OCI-LY1 (cell line): ENCODE results near the gene COL23A1.

Source experiments
- H2AFZ ChIP-seq: fragments of 200-600 bp; sonication (generic), shearing (Covaris generic); 2 replicates; pipeline ENCODE4 v1.6.0; 2014; ENCODE audit warnings: antibody characterized with exemption, mild to moderate bottlenecking, low read length
- H3F3A ChIP-seq: fragments of 200-600 bp; sonication (generic), shearing (Covaris generic); 2 replicates; pipeline ENCODE4 v1.6.0; 2014; ENCODE audit warnings: mild to moderate bottlenecking, antibody characterized with exemption, low read length, moderate library complexity; ENCODE audit not compliant: insufficient read depth
- H3K27ac ChIP-seq: fragments of 200-600 bp; sonication (generic); 2 replicates; pipeline ENCODE4 v1.5.1; 2014; ENCODE audit warnings: low read length, mixed run types, mild to moderate bottlenecking, low read depth; ENCODE audit not compliant: poor library complexity, severe bottlenecking
- H3K27me3 ChIP-seq: fragments of 200-600 bp; sonication (generic); 2 replicates; pipeline ENCODE4 v1.6.0; 2014; ENCODE audit warnings: antibody characterized with exemption, mild to moderate bottlenecking, low read length, moderate library complexity; ENCODE audit not compliant: insufficient read depth
- H3K36me3 ChIP-seq: fragments of 200-600 bp; sonication (generic); 2 replicates; pipeline ENCODE4 v1.6.1; 2014; ENCODE audit warnings: mild to moderate bottlenecking, antibody characterized with exemption, low read length, moderate library complexity, mixed read lengths; ENCODE audit not compliant: insufficient read depth
- H3K4me1 ChIP-seq: fragments of 200-600 bp; sonication (generic); 2 replicates; pipeline ENCODE4 v1.5.1; 2014; ENCODE audit warnings: mild to moderate bottlenecking, low read length, moderate library complexity; ENCODE audit not compliant: insufficient read depth, severe bottlenecking
- H3K4me2 ChIP-seq: fragments of 200-600 bp; sonication (generic), shearing (Covaris generic); 2 replicates; pipeline ENCODE4 v1.6.1; 2014; ENCODE audit warnings: low read length
- H3K4me3 ChIP-seq: fragments of 200-600 bp; sonication (generic); 2 replicates; pipeline ENCODE4 v1.5.1; 2014; ENCODE audit warnings: low read length, low read depth, mild to moderate bottlenecking, mixed read lengths; ENCODE audit not compliant: poor library complexity, severe bottlenecking
- H3K79me2 ChIP-seq: fragments of 200-600 bp; shearing (Covaris generic); 2 replicates; pipeline ENCODE4 v1.6.1; 2016; ENCODE audit warnings: mixed run types, low read length, mixed read lengths; ENCODE audit not compliant: insufficient read depth
- H3K9ac ChIP-seq: fragments of 200-600 bp; sonication (generic), shearing (Covaris generic); 2 replicates; pipeline ENCODE4 v1.6.1; 2014; ENCODE audit warnings: mild to moderate bottlenecking, low read length, mixed read lengths
- H3K9me2 ChIP-seq: fragments of 200-600 bp; sonication (generic), shearing (Covaris generic); 2 replicates; pipeline ENCODE4 v1.6.1; 2014; ENCODE audit warnings: low read depth, mild to moderate bottlenecking, low read length, mixed read lengths
- H3K9me3 ChIP-seq: fragments of 200-600 bp; shearing (Covaris generic); 2 replicates; pipeline ENCODE4 v1.6.1; 2014; ENCODE audit warnings: low read length, mixed read lengths
- H4K20me1 ChIP-seq: fragments of 200-600 bp; sonication (generic), shearing (Covaris generic); 2 replicates; pipeline ENCODE4 v1.6.0; 2016; ENCODE audit warnings: mild to moderate bottlenecking, low read length; ENCODE audit not compliant: insufficient read depth
- EZH2 ChIP-seq: fragments of 200-600 bp; sonication (generic), shearing (Covaris generic); IDR thresholded peaks from 2 replicates; pipeline ENCODE4 v1.8.0; 2017; ENCODE audit warnings: borderline replicate concordance, mixed run types, mild to moderate bottlenecking, antibody characterized with exemption, low read length, moderate library complexity, mixed read lengths
- TF ChIP-seq, protein P1 (sequence below): fragments of 200-600 bp; sonication (generic), shearing (Covaris generic); IDR thresholded peaks from 2 replicates; pipeline ENCODE4 v1.5.1; 2017; ENCODE audit warnings: mild to moderate bottlenecking, antibody characterized with exemption, low read length, moderate library complexity, mixed read lengths

Gene COL23A1

DNA sequence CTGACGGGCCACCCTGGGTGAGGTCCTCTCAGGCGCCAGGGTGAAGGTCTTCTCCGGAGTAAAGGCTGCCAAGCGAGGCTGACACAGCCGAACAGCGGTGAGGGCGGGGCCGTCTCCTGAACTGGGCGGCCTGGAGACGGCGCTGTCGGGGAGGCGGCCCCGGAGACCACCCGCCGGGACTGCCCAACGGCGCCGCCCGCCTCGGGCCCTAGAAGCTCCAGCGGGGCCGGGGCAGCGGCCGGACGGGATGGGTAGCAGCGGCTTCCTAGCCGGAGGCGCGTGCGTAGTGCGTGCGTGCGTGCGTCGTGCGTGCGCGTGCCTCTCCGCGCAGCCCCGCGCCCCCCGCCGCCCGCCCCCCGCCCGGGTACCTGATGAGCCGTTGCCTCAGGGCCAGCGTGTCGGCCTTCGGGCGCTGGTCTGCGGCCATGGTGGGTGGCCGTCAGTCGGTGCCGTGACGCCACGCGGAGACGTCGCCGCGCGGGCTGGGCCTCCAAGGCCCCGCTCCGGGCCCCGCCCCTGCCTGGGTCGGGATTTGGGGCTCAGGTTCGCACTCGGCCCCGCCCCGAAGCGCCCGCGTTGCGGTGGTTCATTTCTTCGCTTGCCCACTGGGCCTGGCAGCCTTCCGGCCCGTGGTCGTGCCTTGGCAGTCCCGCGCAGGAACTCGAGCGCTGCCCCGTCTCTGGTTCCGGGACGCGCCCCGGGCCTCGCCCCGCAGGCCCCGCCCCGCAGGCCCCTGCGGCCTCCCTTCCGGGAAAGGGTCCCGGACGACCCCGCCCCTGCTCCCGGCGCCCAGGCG, 357.9 kb downstream of the COL23A1 start, which contains the start of gene PHYKPL:
Gene PHYKPL, minus strand, starts transcription at position 679 of the 796 bp plus-strand sequence. Its CDS starts 252 bp downstream, at position 427.
- peak within 1 kb of the TSS; percentile 99 for H3K4me3 ChIP-seq
- peaks cover 20% of the 10 kb centered on the region for H3K4me1 ChIP-seq
- H3K36me3 ChIP-seq = peaks cover 40% of the 10 kb centered on the region
- H3K27me3 ChIP-seq = no peaks in the 10 kb centered on the region
- no peaks in the 10 kb centered on the region for H3K9me2 ChIP-seq
- peak within 1 kb of the TSS; percentile 94 for H3K4me2 ChIP-seq
- TF ChIP-seq, protein P1, sequence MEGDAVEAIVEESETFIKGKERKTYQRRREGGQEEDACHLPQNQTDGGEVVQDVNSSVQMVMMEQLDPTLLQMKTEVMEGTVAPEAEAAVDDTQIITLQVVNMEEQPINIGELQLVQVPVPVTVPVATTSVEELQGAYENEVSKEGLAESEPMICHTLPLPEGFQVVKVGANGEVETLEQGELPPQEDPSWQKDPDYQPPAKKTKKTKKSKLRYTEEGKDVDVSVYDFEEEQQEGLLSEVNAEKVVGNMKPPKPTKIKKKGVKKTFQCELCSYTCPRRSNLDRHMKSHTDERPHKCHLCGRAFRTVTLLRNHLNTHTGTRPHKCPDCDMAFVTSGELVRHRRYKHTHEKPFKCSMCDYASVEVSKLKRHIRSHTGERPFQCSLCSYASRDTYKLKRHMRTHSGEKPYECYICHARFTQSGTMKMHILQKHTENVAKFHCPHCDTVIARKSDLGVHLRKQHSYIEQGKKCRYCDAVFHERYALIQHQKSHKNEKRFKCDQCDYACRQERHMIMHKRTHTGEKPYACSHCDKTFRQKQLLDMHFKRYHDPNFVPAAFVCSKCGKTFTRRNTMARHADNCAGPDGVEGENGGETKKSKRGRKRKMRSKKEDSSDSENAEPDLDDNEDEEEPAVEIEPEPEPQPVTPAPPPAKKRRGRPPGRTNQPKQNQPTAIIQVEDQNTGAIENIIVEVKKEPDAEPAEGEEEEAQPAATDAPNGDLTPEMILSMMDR = peak; percentile 2; the same call in 1 of the 2 replicates
- TF ChIP-seq EZH2 = no peak
- no peaks in the 10 kb centered on the region for H4K20me1 ChIP-seq
- peaks cover 7% of the 10 kb centered on the region for H3K79me2 ChIP-seq
- H3K9ac ChIP-seq = peak within 1 kb of the TSS; percentile 99
- H3K27ac ChIP-seq = peak within 1 kb of the TSS; percentile 37
- no peaks in the 10 kb centered on the region for H3K9me3 ChIP-seq
- H2AFZ ChIP-seq = 0 out of 2 replicates have a peak within 1 kb of the TSS, but pooled peaks have one; percentile 2
- 0 out of 2 replicates have a peak, but pooled peaks cover 3% of the 10 kb centered on the region for H3F3A ChIP-seq

DNA sequence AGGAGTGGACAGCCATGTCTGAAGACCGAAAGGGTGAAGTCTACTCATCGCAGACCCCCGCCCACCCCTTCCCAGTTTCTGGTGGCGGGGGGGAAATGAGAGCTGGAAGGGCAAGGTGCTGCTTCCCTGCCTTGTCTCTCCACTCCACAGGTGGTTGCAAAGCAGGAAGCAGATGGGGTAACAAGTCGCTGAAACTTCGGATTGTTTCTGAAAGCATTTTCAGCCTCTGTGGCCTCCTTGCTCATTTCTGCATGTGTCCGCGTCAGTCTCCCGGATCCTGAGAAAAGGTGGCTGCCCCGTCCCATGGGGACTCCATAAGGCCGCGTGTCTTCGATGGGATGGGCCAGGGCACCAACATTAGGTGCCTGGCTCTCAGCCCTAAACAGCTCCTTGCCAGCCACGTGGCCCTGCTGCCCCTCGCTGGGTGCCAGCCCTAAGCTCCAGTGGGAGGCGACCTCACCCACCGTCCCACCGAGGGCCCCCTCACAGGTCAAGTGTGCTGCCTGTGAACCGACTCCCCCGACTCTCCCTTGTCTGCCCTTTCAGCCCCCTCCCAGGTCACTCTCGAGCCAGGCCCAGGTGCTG, 358.6 kb downstream of the COL23A1 start:
- H3K4me2 ChIP-seq = peak overlapping the region; percentile 94
- H3K9ac ChIP-seq = peak overlapping the region; percentile 99
- no peaks in the 10 kb centered on the region for H3K9me2 ChIP-seq
- no peaks in the 10 kb centered on the region for H3K9me3 ChIP-seq
- H3K79me2 ChIP-seq = peaks cover 7% of the 10 kb centered on the region
- H3F3A ChIP-seq = 0 out of 2 replicates have a peak, but pooled peaks cover 3% of the 10 kb centered on the region
- no peaks in the 10 kb centered on the region for H4K20me1 ChIP-seq
- peaks cover 47% of the 10 kb centered on the region for H3K36me3 ChIP-seq
- peak overlapping the region; percentile 0 for H3K27ac ChIP-seq
- H3K4me1 ChIP-seq = peaks cover 20% of the 10 kb centered on the region
- peak overlapping the region; percentile 99 for H3K4me3 ChIP-seq
- H3K27me3 ChIP-seq = no peaks in the 10 kb centered on the region
- TF ChIP-seq EZH2 = no peak
- TF ChIP-seq, protein P1 = 0 out of 2 replicates have a peak, but pooled peaks have one; percentile 7
- H2AFZ ChIP-seq = no peak overlapping the region

DNA sequence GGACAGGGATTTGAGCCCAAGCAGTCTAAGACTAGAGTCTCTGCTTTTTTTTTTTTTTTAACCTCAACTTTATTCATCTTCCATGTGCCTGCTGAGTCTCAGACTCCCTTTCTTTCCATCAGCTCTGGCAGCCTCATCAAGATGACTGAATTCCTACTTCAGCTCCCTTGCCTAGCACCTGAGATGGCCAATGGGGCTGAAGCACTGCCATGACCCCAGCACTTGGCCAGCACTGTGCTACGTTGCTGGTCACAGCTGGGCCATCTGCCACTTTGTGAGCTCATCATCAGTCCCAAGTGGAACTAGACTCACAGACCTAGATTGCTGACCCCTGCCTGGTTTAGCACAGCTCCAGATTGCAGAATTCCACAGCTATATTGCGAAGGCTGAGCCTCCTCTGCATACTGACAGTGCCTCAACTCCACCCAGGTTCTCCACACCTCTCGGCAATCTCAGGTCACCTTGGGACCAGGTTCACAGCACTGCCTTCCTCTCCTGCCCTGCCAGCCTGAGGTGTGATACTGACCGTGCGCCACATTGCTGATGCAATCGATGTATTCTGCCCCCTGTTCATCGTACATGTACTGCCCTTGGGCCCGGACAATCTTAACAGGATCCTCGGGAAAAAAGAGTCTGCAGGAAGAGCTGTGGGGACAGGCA, 359.2 kb downstream of the COL23A1 start:
- H3K4me3 ChIP-seq = peak overlapping the region; percentile 99
- TF ChIP-seq EZH2 = no peak
- TF ChIP-seq, protein P1 = no peak
- H3K4me1 ChIP-seq = peaks cover 20% of the 10 kb centered on the region
- H4K20me1 ChIP-seq = no peaks in the 10 kb centered on the region
- H3K36me3 ChIP-seq = peaks cover 50% of the 10 kb centered on the region
- no peak overlapping the region for H2AFZ ChIP-seq
- H3K79me2 ChIP-seq = peaks cover 7% of the 10 kb centered on the region
- no peaks in the 10 kb centered on the region for H3K9me2 ChIP-seq
- no peaks in the 10 kb centered on the region for H3K27me3 ChIP-seq
- peak overlapping the region; percentile 94 for H3K4me2 ChIP-seq
- H3K27ac ChIP-seq = peak overlapping the region; percentile 0
- no peaks in the 10 kb centered on the region for H3K9me3 ChIP-seq
- H3F3A ChIP-seq = 0 out of 2 replicates have a peak, but pooled peaks cover 3% of the 10 kb centered on the region
- peak overlapping the region; percentile 99 for H3K9ac ChIP-seq
